Measurements from ENCODE around the gene ATF7IP2.

DNA sequence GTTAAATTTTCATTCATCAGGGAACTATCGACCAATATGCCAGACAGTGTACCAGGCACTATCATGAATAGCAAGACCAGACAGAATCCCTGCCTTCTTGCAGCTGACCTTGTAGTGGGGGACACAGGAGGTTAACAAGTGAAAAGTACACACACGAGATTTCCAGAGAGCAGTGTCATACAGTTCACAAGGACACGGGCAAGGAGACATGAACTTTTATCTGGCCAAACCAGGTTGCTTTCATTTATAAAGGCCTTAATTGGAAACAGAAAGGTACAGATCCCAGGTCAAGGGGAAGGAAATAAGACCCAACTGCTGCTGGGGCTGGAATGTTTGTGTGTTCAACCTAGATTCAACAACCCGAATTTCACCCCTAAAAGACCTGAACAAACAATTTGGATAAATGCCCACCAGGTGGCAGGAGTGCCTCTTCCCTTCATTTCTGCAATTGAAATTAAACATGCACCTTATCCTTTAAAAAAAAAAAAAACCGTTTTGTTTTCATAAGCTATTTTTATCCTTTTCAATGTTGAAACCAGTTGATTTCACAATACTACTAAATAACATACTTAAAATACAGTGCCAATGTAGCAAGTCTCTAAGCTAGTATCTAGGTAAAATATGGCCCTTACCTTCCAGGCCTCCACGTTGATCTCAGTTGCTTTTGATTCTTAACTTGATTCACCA is 128.7 kb downstream of the ATF7IP2 start:
- TF ChIP-seq CTCF (IDR thresholded peaks at IDR 0.05; ENCODE audit: insufficient read depth, low read depth, low read length) (peak; percentile 67), EZH2 (IDR thresholded peaks at IDR 0.05; ENCODE audit: insufficient read depth, low read length) (no peak)
